H1 (cell line): ENCODE measurements around the gene SIT1. TPM values are rescaled to one million over a fixed set of nuclear protein-coding genes. Genes with fewer than 3 reads are reported as not detected.
A peak's percentile ranks its signal among the peaks of the same experiment; 100 is the strongest.

Experiments used
- ASH2L ChIP-seq: fragments of 200-600, 300-600 bp; sonication (generic); IDR thresholded peaks from one replicate; pipeline ENCODE4 v1.7.1; 2017; ENCODE audit warnings: low read length
- BCL11A ChIP-seq, 2 experiments: IDR thresholded peaks; one replicate each; pipeline ENCODE4 v1.6.1; 2011; ENCODE audit warnings: low read depth in 2 of 2, low read length in 2 of 2, mild to moderate bottlenecking in 2 of 2
- KDM1A ChIP-seq: fragments of 200-600, 300-600 bp; sonication (generic); IDR thresholded peaks from 2 replicates; pipeline ENCODE4 v1.7.1; 2016; ENCODE audit warnings: mild to moderate bottlenecking, low read length, borderline replicate concordance
- RXRA ChIP-seq: IDR thresholded peaks from 2 replicates; pipeline ENCODE4 v1.6.1; 2011; ENCODE audit warnings: low read depth, mild to moderate bottlenecking, low read length, moderate library complexity; ENCODE audit not compliant: insufficient read depth
- SAP30 ChIP-seq: fragments of 300-600 bp; sonication (generic); IDR thresholded peaks from 2 replicates; pipeline ENCODE4 v1.7.1; 2012; ENCODE audit warnings: low read length, moderate library complexity, mild to moderate bottlenecking, inconsistent platforms; ENCODE audit not compliant: insufficient read depth, insufficient replicate concordance
- polyA plus RNA-seq, 7 experiments: library from polyadenylated mRNA; depleted of rRNA in 3 of 7; stranded (reverse) in 5 of 7; unstranded in 2 of 7; fragments of >200 nt in 5 of 7; fragments of 200-250 nt in 2 of 7; gene quantifications; 1 replicate in 5 of 7; 2 replicates in 1 of 7; 4 replicates in 1 of 7; pipeline versions ENCODE4 v1.2.1 to v1.2.3, GENCODE V29; 2011 to 2013; ENCODE audit warnings: missing spikeins in 2 of 7, mixed read lengths in 2 of 7
- total RNA-seq: library from RNA; stranded (reverse); fragmentation: NEBNext Ultra II Directional; extraction: Animal tissue kit (Norgen Biotek cat#: 25700); gene quantifications from 2 replicates; pipeline ENCODE4 v1.2.1, GENCODE V29; 2021
- TF ChIP-seq, protein P1 (sequence below): IDR thresholded peaks from 2 replicates; pipeline ENCODE4 v1.6.1; 2012; ENCODE audit warnings: inconsistent platforms

Gene SIT1
- total and polyA plus RNA-seq, 2 of the 8 experiments (the other 6 are each of a cell fraction or from before 2014, with no cell fraction given): 8.2 to 12.8 TPM

DNA sequence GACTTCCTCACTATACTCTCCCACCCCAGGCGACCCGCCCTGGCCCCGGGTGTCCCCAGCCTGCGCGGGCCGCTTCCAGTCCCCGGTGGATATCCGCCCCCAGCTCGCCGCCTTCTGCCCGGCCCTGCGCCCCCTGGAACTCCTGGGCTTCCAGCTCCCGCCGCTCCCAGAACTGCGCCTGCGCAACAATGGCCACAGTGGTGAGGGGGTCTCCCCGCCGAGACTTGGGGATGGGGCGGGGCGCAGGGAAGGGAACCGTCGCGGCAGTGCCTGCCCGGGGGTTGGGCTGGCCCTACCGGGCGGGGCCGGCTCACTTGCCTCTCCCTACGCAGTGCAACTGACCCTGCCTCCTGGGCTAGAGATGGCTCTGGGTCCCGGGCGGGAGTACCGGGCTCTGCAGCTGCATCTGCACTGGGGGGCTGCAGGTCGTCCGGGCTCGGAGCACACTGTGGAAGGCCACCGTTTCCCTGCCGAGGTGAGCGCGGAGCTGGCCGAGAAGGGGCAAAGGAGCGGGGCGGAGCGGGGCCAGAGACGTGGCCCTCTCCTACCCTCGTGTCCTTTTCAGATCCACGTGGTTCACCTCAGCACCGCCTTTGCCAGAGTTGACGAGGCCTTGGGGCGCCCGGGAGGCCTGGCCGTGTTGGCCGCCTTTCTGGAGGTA lies 25.1 kb upstream of the SIT1 start (continued):
- TF ChIP-seq, protein P1, sequence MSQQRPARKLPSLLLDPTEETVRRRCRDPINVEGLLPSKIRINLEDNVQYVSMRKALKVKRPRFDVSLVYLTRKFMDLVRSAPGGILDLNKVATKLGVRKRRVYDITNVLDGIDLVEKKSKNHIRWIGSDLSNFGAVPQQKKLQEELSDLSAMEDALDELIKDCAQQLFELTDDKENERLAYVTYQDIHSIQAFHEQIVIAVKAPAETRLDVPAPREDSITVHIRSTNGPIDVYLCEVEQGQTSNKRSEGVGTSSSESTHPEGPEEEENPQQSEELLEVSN: peak; percentile 98
- TF ChIP-seq ASH2L (peak; percentile 67), RXRA (no peak), KDM1A (no peak), SAP30 (no peak), BCL11A (IDR thresholded peaks at IDR 0.05; ENCODE audit: low read depth in 2 of 2, low read length in 2 of 2) (no peak)
